Activated T-helper 17 cell treated with anti-CD3 and anti-CD28 coated beads, Interleukin-2, amount 50 U/mL, for 72 hours (primary cell): ENCODE measurements around the gene ZNF98. TPM values are rescaled to one million over a fixed set of nuclear protein-coding genes. Genes with fewer than 3 reads are reported as not detected.

Source experiments
- ATAC-seq: fragments of 150-1000 bp; cut with Tn5 transposase; replicated peaks from 2 replicates; pipeline ENCODE4 v1.10.0; 2021; ENCODE audit warnings: mild to moderate bottlenecking, moderate library complexity
- H3K27ac Mint-ChIP-seq: one replicate; pipeline ENCODE4 v1.8.0; 2022; ENCODE audit warnings: mixed read lengths
- H3K27me3 Mint-ChIP-seq: one replicate; pipeline ENCODE4 v1.8.0; 2022; ENCODE audit warnings: mixed read lengths
- H3K36me3 Mint-ChIP-seq: one replicate; pipeline ENCODE4 v1.8.0; 2022; ENCODE audit warnings: low read depth, mild to moderate bottlenecking, mixed read lengths
- H3K4me1 Mint-ChIP-seq: one replicate; pipeline ENCODE4 v1.8.0; 2022; ENCODE audit warnings: mixed read lengths
- H3K4me3 Mint-ChIP-seq: one replicate; pipeline ENCODE4 v1.8.0; 2022; ENCODE audit warnings: mild to moderate bottlenecking, mixed read lengths
- H3K9me3 Mint-ChIP-seq: one replicate; pipeline ENCODE4 v1.8.0; 2022; ENCODE audit warnings: mixed read lengths
- total RNA-seq, 2 donors: library from RNA; stranded (reverse); gene quantifications; one replicate each; pipeline ENCODE4 v1.2.3, GENCODE V29; 2022

The ZNF98 gene
- not detected for total RNA-seq

DNA sequence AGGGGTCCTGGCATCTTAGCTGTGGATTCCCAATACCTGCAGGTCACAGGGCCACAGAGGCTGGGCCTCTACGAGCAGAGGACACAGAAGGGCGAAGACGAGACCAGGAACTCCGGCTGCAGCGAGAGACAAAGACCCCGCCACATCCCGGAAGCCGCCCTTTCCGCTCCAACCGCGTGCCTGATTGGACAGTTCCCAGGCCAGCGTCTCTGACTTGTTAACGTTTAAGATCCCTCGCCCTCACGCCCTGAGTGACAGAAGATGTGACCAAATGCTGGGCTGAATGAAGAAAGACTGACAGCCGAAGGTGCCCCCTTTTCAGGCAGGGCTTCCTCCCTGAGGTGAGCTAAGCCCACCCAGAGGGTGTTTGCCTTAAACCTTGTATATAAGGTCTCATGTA is at the start of gene ZNF98:
Gene ZNF98, minus strand, starts transcription at position 136 of the 400 bp plus-strand sequence. Its CDS starts 122 bp downstream, at position 14.
- Mint-ChIP-seq H3K27ac (no peak within 1 kb of the TSS), H3K4me1 (no peaks in the 10 kb centered on the region), H3K4me3 (no peak within 1 kb of the TSS), H3K27me3 (no peaks in the 10 kb centered on the region), H3K9me3 (peaks cover 8% of the 10 kb centered on the region), H3K36me3 (no peaks in the 10 kb centered on the region)
- ATAC-seq: no peak

- no peaks in the 10 kb centered on the region for H3K27me3 Mint-ChIP-seq
- no peaks in the 10 kb centered on the region for H3K36me3 Mint-ChIP-seq
- H3K9me3 Mint-ChIP-seq: peaks cover 22% of the 10 kb centered on the region
Measured at GRCh38 chr19:22446605-22447004, 24.5 kb upstream of the ZNF98 start.

DNA sequence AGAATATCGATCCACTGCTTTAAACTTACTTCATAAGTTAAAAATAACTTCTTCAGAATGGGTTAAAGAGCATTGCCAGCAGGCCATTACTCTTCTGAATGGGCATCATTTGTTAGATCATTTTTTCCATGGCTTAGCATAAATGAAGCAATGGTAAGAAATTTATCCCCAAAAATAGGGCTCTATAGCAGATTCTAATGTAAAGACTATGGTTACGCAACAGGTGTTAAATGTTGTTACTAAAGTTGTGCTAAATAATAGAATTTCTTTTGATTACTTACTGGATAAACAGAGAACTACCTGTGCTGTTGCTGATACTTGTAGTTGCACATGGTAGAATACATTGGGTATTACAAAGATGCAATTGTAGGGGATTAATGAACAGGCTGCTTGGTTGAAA is 15.9 kb upstream of the ZNF98 start:
- Mint-ChIP-seq H3K27me3 (no peaks in the 10 kb centered on the region), H3K36me3 (no peaks in the 10 kb centered on the region), H3K4me1 (no peaks in the 10 kb centered on the region), H3K27ac (no peak overlapping the region), H3K4me3 (no peak overlapping the region), H3K9me3 (peaks cover 7% of the 10 kb centered on the region)
- no peak for ATAC-seq

More at GRCh38 chr19:22446605-22447004, 24.5 kb upstream of the ZNF98 start:
- Mint-ChIP-seq H3K27ac (no peak overlapping the region), H3K4me3 (no peak overlapping the region), H3K4me1 (no peaks in the 10 kb centered on the region)
- no peak for ATAC-seq

- no peaks in the 10 kb centered on the region for H3K4me1 Mint-ChIP-seq
- H3K27ac Mint-ChIP-seq: no peak overlapping the region
- no peaks in the 10 kb centered on the region for H3K36me3 Mint-ChIP-seq
- H3K4me3 Mint-ChIP-seq: no peak overlapping the region
- no peak for ATAC-seq
- peaks cover 4% of the 10 kb centered on the region for H3K9me3 Mint-ChIP-seq
- H3K27me3 Mint-ChIP-seq: no peaks in the 10 kb centered on the region
Measured at GRCh38 chr19:22427960-22428913, 6.1 kb upstream of the ZNF98 start.

GRCh38 chr19:22427547-22427946 is 5.4 kb upstream of the ZNF98 start:
- no peak overlapping the region for H3K27ac Mint-ChIP-seq
- H3K36me3 Mint-ChIP-seq: no peaks in the 10 kb centered on the region
- no peak for ATAC-seq
- H3K9me3 Mint-ChIP-seq: peaks cover 4% of the 10 kb centered on the region
- H3K27me3 Mint-ChIP-seq: no peaks in the 10 kb centered on the region
- no peak overlapping the region for H3K4me3 Mint-ChIP-seq
- no peaks in the 10 kb centered on the region for H3K4me1 Mint-ChIP-seq

- H3K27me3 Mint-ChIP-seq: no peaks in the 10 kb centered on the region
- ATAC-seq: no peak
- H3K4me3 Mint-ChIP-seq: no peak overlapping the region
- H3K27ac Mint-ChIP-seq: no peak overlapping the region
- H3K9me3 Mint-ChIP-seq: peaks cover 4% of the 10 kb centered on the region
- H3K36me3 Mint-ChIP-seq: no peaks in the 10 kb centered on the region
- H3K4me1 Mint-ChIP-seq: no peaks in the 10 kb centered on the region
Measured at GRCh38 chr19:22426901-22427300, 4.8 kb upstream of the ZNF98 start.

- Mint-ChIP-seq H3K4me3 (no peak overlapping the region), H3K27ac (no peak overlapping the region), H3K4me1 (no peaks in the 10 kb centered on the region), H3K27me3 (no peaks in the 10 kb centered on the region), H3K36me3 (no peaks in the 10 kb centered on the region), H3K9me3 (peaks cover 8% of the 10 kb centered on the region)
- ATAC-seq: no peak
Measured at GRCh38 chr19:22421797-22422196, 349 bp downstream of the ZNF98 start.

DNA sequence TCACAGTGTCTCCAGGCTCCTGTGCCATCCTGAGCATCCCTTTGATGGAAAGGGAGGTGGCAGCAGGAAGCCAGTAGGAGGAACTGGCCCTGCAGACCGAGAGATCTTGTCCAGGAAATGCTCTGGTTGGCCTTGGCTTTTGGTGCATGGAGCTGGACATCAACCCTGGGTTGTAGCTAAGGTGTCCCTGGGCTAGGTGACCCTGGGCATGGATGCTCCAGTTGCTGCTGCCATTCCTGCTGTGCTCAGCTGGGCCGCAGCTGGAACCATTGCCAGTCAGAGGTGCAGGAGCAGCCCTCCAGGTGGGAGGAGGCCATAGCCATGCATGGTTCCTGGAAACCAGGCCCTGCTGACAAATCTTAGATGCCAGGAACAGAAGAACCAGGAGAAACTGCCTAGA is 67.5 kb downstream of the ZNF98 start:
- Mint-ChIP-seq H3K27ac (no peak overlapping the region), H3K4me3 (no peak overlapping the region), H3K9me3 (peaks cover 2% of the 10 kb centered on the region), H3K4me1 (no peaks in the 10 kb centered on the region), H3K36me3 (no peaks in the 10 kb centered on the region), H3K27me3 (no peaks in the 10 kb centered on the region)
- ATAC-seq: no peak

Other genes starting within 250 kb of the ZNF98 start
- not detected for gene ZNF676, start 225.4 kb downstream of the ZNF98 start, total RNA-seq
- gene ZNF729, start 135.9 kb downstream of the ZNF98 start, total RNA-seq: not detected
- under 1 TPM; 0.79 to 0.80 TPM for gene ZNF492, start 212.0 kb upstream of the ZNF98 start, total RNA-seq